K562 (cell line): ENCODE data around the gene CDT1. TPM values are rescaled to one million over a fixed set of nuclear protein-coding genes. Genes with fewer than 3 reads are reported as not detected.

Source experiments
- ATAC-seq: fragments of 200-7000 bp; cut with Tn5 transposase; 3 replicates; pipeline ENCODE4 v1.9.1; 2020; ENCODE audit warnings: moderate library complexity
- BruUV-seq: library from RNA; stranded (reverse); fragments of 400-500 nt; replicated peaks from 2 replicates; lab custom pipeline; 2021; lab: Mats Ljungman, UMichigan
- CTCF ChIA-PET: fragments of 300-600 bp; formaldehyde crosslinking; extraction: SDS; loops from one replicate; lab custom pipeline; 2021; ENCODE audit warnings: low intra/inter-chr PET ratio; lab: Yijun Ruan, JAX
- POLR2A ChIA-PET: fragments of 300-600, 350-650 bp; sonication (Branson Sonifier 250); formaldehyde crosslinking; extraction: SDS; loops from one replicate; lab custom pipeline; 2021; ENCODE audit warnings: antibody characterized with exemption, inconsistent platforms; lab: Yijun Ruan, JAX
- DNase-seq, 4 experiments: peaks; one replicate each; pipeline versions ENCODE4 v3.0.0 to v3.0.0-alpha.2; 2011 to 2018; ENCODE audit warnings: low spot score in 3 of 4, mixed read lengths in 3 of 4; ENCODE audit errors: extremely low read depth in 1 of 4
- FAIRE-seq: peaks from 2 replicates; lab custom pipeline; 2011; peaks lifted over from hg19 to GRCh38; lab: Jason Lieb, UNC
- H2AFZ ChIP-seq: 2 replicates; pipeline ENCODE4 v1.6.0; 2011; ENCODE audit warnings: low read depth, low read length, control low read depth, inconsistent platforms
- H3K27ac ChIP-seq: fragments of 200-600 bp; 3 replicates; pipeline ENCODE4 v1.8.0; 2011; ENCODE audit warnings: low read depth, mild to moderate bottlenecking, control low read depth, inconsistent platforms, low read length, moderate library complexity, mixed read lengths; ENCODE audit errors: extremely low read depth
- H3K27me3 ChIP-seq, 2 experiments: fragments of 300-600 bp in 1 of 2; 2 replicates in 1 of 2; 3 replicates in 1 of 2; pipeline versions ENCODE4 v1.6.0 to v1.8.0; 2011; ENCODE audit warnings: inconsistent platforms in 2 of 2, low read length in 2 of 2, mild to moderate bottlenecking in 1 of 2, mixed read lengths in 1 of 2, moderate library complexity in 1 of 2; ENCODE audit not compliant: control insufficient read depth in 2 of 2, insufficient read depth in 2 of 2
- H3K36me3 ChIP-seq: fragments of 300-600 bp; 3 replicates; pipeline ENCODE4 v1.8.0; 2011; ENCODE audit warnings: mild to moderate bottlenecking, low read length, inconsistent platforms; ENCODE audit not compliant: control insufficient read depth, insufficient read depth
- H3K4me1 ChIP-seq, 2 experiments: fragments of 200-600 bp in 1 of 2; replicated peaks in 1 of 2; 2 replicates in 1 of 2; 3 replicates in 1 of 2; pipeline versions ENCODE4 v1.5.1 to v1.8.0; 2011; ENCODE audit warnings: inconsistent platforms in 2 of 2, low read length in 2 of 2, mild to moderate bottlenecking in 1 of 2, mixed read lengths in 1 of 2, moderate library complexity in 1 of 2; ENCODE audit not compliant: control insufficient read depth in 2 of 2, insufficient read depth in 2 of 2
- H3K4me2 ChIP-seq: 2 replicates; pipeline ENCODE4 v1.6.1; 2011; ENCODE audit warnings: low read length, control low read depth, inconsistent platforms, mixed read lengths; ENCODE audit not compliant: insufficient read depth
- H3K4me3 ChIP-seq: fragments of 200-600 bp; sonication (generic), shearing (Covaris generic); 2 replicates; pipeline ENCODE4 v1.5.1; 2016; ENCODE audit warnings: control low read depth, inconsistent platforms
- H3K79me2 ChIP-seq: fragments of 200-600 bp; 3 replicates; pipeline ENCODE4 v1.8.0; 2011; ENCODE audit warnings: low read length, inconsistent platforms; ENCODE audit not compliant: control insufficient read depth, insufficient read depth
- H3K9ac ChIP-seq, 2 experiments: 2 replicates each; pipeline versions ENCODE4 v1.6.0 to v1.6.1; 2011; ENCODE audit warnings: low read depth in 2 of 2, low read length in 2 of 2, control low read depth in 1 of 2, inconsistent platforms in 1 of 2, mild to moderate bottlenecking in 1 of 2, mixed read lengths in 1 of 2; ENCODE audit not compliant: insufficient read depth in 1 of 2
- H3K9me1 ChIP-seq: one replicate; pipeline ENCODE4 v1.6.0; 2011; ENCODE audit warnings: inconsistent platforms, mild to moderate bottlenecking, low read length, moderate library complexity; ENCODE audit not compliant: control insufficient read depth, insufficient read depth
- H3K9me3 ChIP-seq: replicated peaks from 2 replicates; pipeline ENCODE4 v1.5.1; 2011; ENCODE audit warnings: low read depth, low read length, inconsistent platforms; ENCODE audit not compliant: control insufficient read depth, insufficient read depth
- H4K20me1 ChIP-seq: replicated peaks from 2 replicates; pipeline ENCODE4 v1.6.1; 2011; ENCODE audit warnings: low read length, inconsistent platforms, mixed read lengths; ENCODE audit not compliant: control insufficient read depth, insufficient read depth
- C11orf30 ChIP-seq: fragments of 450-650 bp; IDR thresholded peaks from 2 replicates; pipeline ENCODE4 v1.6.1; 2016; ENCODE audit warnings: low read depth, mild to moderate bottlenecking
- ETV6 ChIP-seq, 3 experiments: fragments of 150-350 bp in 1 of 3; sonication (generic) in 1 of 3; formaldehyde crosslinking in 1 of 3; IDR thresholded peaks; 2 replicates each; pipeline versions ENCODE4 v1.6.1 to v1.8.0; 2014 to 2022; ENCODE audit warnings: borderline replicate concordance in 2 of 3, low read depth in 2 of 3, antibody characterized with exemption in 1 of 3, low read length in 1 of 3, mild to moderate bottlenecking in 1 of 3, missing genetic modification reagents in 1 of 3
- FIP1L1 ChIP-seq: fragments of 200-400 bp; formaldehyde crosslinking; IDR thresholded peaks from 2 replicates; pipeline ENCODE4 v1.6.1; 2018; ENCODE audit warnings: mild to moderate bottlenecking, low read depth, low read length; ENCODE audit not compliant: poor library complexity, severe bottlenecking
- HMG20B ChIP-seq: fragments of 250-450 bp; sonication (Bioruptor Pico); IDR thresholded peaks from 2 replicates; pipeline ENCODE4 v1.5.0; 2021; ENCODE audit warnings: mild to moderate bottlenecking
- MYNN ChIP-seq, 2 experiments: sonication (generic); formaldehyde crosslinking in 1 of 2; IDR thresholded peaks; 2 replicates each; pipeline versions ENCODE4 v1.5.0 to v1.6.1; 2016 to 2020; ENCODE audit warnings: antibody characterized with exemption in 1 of 2, missing genetic modification reagents in 1 of 2
- POLR2A ChIP-seq: fragments of 450-650 bp; conservative IDR thresholded peaks from 2 replicates; pipeline ENCODE4 v1.6.1; 2016
- POLR2AphosphoS2 ChIP-seq: IDR thresholded peaks from 2 replicates; pipeline ENCODE4 v1.6.1; 2012; ENCODE audit warnings: low read length, improper control_type of control experiment
- POLR2B ChIP-seq: fragments of 450-650 bp; IDR thresholded peaks from 2 replicates; pipeline ENCODE4 v1.6.1; 2018; ENCODE audit warnings: low read depth; ENCODE audit not compliant: partially characterized antibody
- TAF15 ChIP-seq: fragments of 200-400 bp; formaldehyde crosslinking; IDR thresholded peaks from 2 replicates; pipeline ENCODE4 v1.6.1; 2017; ENCODE audit warnings: mild to moderate bottlenecking, low read depth, low read length, moderate library complexity
- ZNF134 ChIP-seq: fragments of 250-450 bp; sonication (Bioruptor Pico); conservative IDR thresholded peaks from 2 replicates; pipeline ENCODE4 v1.4.0; 2020
- WGBS: fragments of 100-300 bp; shearing (Covaris generic); methylation state at CpG from one replicate; pipeline ENCODE4 v1.1.6; 2016; ENCODE audit warnings: low coverage, mixed read lengths; ENCODE audit not compliant: insufficient coverage; ENCODE audit errors: missing lambda C conversion rate; 5-methylcytosine and 5-hydroxymethylcytosine counted together
- in situ Hi-C: fragments of 300-500 bp; cut with MboI; formaldehyde crosslinking; loops from 4 replicates; pipeline ENCODE4 v1.15.0; 2018; ENCODE audit warnings: inconsistent platforms, mixed read lengths
- intact Hi-C: fragments of 100-400 bp; cut with micrococcal nuclease; formaldehyde crosslinking; loops from 2 replicates; pipeline ENCODE4 v1.14.2; 2022
- polyA plus RNA-seq, 8 experiments: library from polyadenylated mRNA; depleted of rRNA in 4 of 8; stranded (reverse) in 5 of 8; unstranded in 3 of 8; fragments of >200 nt; fragmentation: Nextera tagmentation in 2 of 8; fragmentation: Illumina TruSeq in 1 of 8; extraction: Ambion mirVana in 2 of 8; extraction: Trizol in 1 of 8; gene quantifications; 2 replicates each; pipeline versions ENCODE4 v1.2.1 to v1.2.3, GENCODE V29; 2011 to 2014; ENCODE audit warnings: inconsistent platforms in 1 of 8, missing spikeins in 1 of 8
- total RNA-seq, 7 experiments: library from RNA; depleted of rRNA in 6 of 7; stranded (reverse); fragments of >200 nt in 6 of 7; fragmentation: Illumina TruSeq in 2 of 7; extraction: Trizol in 2 of 7; gene quantifications; 2 replicates each; pipeline versions ENCODE4 v1.2.1 to v1.2.3, GENCODE V29; 2011 to 2021; ENCODE audit warnings: low replicate concordance in 1 of 7
- TF ChIP-seq, protein P1 (sequence below): fragments of 450-650 bp; IDR thresholded peaks from 2 replicates; pipeline ENCODE4 v1.6.1; 2018; ENCODE audit not compliant: partially characterized antibody
- TF ChIP-seq, protein P2 (sequence below): sonication (generic); formaldehyde crosslinking; IDR thresholded peaks from 2 replicates; pipeline ENCODE4 v1.8.0; 2023; ENCODE audit warnings: mild to moderate bottlenecking, missing genetic modification reagents

CDT1 gene
- total and polyA plus RNA-seq, 9 of the 15 experiments (the other 6 are each of a cell fraction or from before 2014, with no cell fraction given) = 0.92 to 178 (median 14.2) TPM

GRCh38 chr16:88809068-88809675 is 5.6 kb downstream of the CDT1 start:
- H3K36me3 ChIP-seq = peaks cover 69% of the 10 kb centered on the region; the same call in 2 of the 3 replicates
- no peaks in the 10 kb centered on the region; a peak in 1 of 5 replicates for H3K27me3 ChIP-seq
- peak overlapping the region; percentile 64; the same call in 1 of the 2 replicates for H3K4me3 ChIP-seq
- no peaks in the 10 kb centered on the region for H3K9me1 ChIP-seq
- peak overlapping the region in 1 of 2 experiments; percentile 99; a peak in 3 of 4 replicates for H3K9ac ChIP-seq
- FAIRE-seq = peak; percentile 35
- H3K4me1 ChIP-seq = peaks cover 14 to 90% of the 10 kb centered on the region in 2 experiments
- ATAC-seq = no peak
- peaks cover 67% of the 10 kb centered on the region for H3K79me2 ChIP-seq
- WGBS = 74% methylated on average over 10 of the region's 10 CpGs
- DNase-seq = peak in 1 of 4 experiments; percentile 50
- peak overlapping the region; percentile 96; the same call in 1 of the 2 replicates for H3K4me2 ChIP-seq
- POLR2A ChIA-PET = interaction anchor here (0.6 to 6.1 kb wide), 12 partner anchors 9 to 372 kb away, joined by 3 to 50 read pairs (median 8); partner anchors contain the start of gene PIEZO1
- CTCF ChIA-PET = no interaction called here
- BruUV-seq = no TSS peak
- H2AFZ ChIP-seq = no peak overlapping the region
- H3K9me3 ChIP-seq = no peaks in the 10 kb centered on the region
- peak overlapping the region; percentile 16; the same call in 2 of the 3 replicates for H3K27ac ChIP-seq
- H4K20me1 ChIP-seq = peaks cover 34% of the 10 kb centered on the region; the same call in 1 of the 2 replicates
- in situ Hi-C loops = no loop called here
- intact Hi-C loops = loop anchor here (10.0 kb wide), 1 partner anchor 756 kb away; the partner anchor contains the start of gene RPL13
- TF ChIP-seq MYNN (IDR thresholded peaks at IDR 0.05) (peak; percentile 6; the same call in 1 of the 2 replicates), MYNN (CRISPR knock-in tag; IDR thresholded peaks at IDR 0.05) (no peak), ETV6 (IDR thresholded peaks at IDR 0.05; ENCODE audit: borderline replicate concordance in 1 of 2, low read depth in 2 of 2, low read length in 1 of 2) (0 out of 4 replicates have a peak, but pooled peaks of 1 of the 2 experiments have one; percentile 18), ETV6 (CRISPR knock-in tag; IDR thresholded peaks at IDR 0.05; ENCODE audit: borderline replicate concordance) (no peak), POLR2AphosphoS2 (0 out of 2 replicates have a peak, but pooled peaks have one; percentile 67), FIP1L1 (peak; percentile 4), C11orf30 (no peak), POLR2B (peak; percentile 33), POLR2A (peak; percentile 68), HMG20B (CRISPR knock-in tag) (no peak), TAF15 (no peak), ZNF134 (CRISPR knock-in tag) (no peak)
- TF ChIP-seq, protein P1, sequence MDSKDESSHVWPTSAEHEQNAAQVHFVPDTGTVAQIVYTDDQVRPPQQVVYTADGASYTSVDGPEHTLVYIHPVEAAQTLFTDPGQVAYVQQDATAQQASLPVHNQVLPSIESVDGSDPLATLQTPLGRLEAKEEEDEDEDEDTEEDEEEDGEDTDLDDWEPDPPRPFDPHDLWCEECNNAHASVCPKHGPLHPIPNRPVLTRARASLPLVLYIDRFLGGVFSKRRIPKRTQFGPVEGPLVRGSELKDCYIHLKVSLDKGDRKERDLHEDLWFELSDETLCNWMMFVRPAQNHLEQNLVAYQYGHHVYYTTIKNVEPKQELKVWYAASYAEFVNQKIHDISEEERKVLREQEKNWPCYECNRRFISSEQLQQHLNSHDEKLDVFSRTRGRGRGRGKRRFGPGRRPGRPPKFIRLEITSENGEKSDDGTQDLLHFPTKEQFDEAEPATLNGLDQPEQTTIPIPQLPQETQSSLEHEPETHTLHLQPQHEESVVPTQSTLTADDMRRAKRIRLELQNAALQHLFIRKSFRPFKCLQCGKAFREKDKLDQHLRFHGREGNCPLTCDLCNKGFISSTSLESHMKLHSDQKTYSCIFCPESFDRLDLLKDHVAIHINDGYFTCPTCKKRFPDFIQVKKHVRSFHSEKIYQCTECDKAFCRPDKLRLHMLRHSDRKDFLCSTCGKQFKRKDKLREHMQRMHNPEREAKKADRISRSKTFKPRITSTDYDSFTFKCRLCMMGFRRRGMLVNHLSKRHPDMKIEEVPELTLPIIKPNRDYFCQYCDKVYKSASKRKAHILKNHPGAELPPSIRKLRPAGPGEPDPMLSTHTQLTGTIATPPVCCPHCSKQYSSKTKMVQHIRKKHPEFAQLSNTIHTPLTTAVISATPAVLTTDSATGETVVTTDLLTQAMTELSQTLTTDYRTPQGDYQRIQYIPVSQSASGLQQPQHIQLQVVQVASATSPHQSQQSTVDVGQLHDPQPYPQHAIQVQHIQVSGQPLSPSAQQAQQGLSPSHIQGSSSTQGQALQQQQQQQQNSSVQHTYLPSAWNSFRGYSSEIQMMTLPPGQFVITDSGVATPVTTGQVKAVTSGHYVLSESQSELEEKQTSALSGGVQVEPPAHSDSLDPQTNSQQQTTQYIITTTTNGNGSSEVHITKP = peak; percentile 51
- TF ChIP-seq, protein P2, sequence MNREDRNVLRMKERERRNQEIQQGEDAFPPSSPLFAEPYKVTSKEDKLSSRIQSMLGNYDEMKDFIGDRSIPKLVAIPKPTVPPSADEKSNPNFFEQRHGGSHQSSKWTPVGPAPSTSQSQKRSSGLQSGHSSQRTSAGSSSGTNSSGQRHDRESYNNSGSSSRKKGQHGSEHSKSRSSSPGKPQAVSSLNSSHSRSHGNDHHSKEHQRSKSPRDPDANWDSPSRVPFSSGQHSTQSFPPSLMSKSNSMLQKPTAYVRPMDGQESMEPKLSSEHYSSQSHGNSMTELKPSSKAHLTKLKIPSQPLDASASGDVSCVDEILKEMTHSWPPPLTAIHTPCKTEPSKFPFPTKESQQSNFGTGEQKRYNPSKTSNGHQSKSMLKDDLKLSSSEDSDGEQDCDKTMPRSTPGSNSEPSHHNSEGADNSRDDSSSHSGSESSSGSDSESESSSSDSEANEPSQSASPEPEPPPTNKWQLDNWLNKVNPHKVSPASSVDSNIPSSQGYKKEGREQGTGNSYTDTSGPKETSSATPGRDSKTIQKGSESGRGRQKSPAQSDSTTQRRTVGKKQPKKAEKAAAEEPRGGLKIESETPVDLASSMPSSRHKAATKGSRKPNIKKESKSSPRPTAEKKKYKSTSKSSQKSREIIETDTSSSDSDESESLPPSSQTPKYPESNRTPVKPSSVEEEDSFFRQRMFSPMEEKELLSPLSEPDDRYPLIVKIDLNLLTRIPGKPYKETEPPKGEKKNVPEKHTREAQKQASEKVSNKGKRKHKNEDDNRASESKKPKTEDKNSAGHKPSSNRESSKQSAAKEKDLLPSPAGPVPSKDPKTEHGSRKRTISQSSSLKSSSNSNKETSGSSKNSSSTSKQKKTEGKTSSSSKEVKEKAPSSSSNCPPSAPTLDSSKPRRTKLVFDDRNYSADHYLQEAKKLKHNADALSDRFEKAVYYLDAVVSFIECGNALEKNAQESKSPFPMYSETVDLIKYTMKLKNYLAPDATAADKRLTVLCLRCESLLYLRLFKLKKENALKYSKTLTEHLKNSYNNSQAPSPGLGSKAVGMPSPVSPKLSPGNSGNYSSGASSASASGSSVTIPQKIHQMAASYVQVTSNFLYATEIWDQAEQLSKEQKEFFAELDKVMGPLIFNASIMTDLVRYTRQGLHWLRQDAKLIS (CRISPR knock-in tag) = peak; percentile 13; the same call in 1 of the 2 replicates
